K562 (cell line): ENCODE data around the gene AQP11. TPM values are rescaled to one million over a fixed set of nuclear protein-coding genes. Genes with fewer than 3 reads are reported as not detected.

Experiments used
- CUX1 ChIP-seq: fragments of 200-800 bp; sonication (Bioruptor generic); IDR thresholded peaks from 2 replicates; pipeline ENCODE4 v1.6.1; 2016; ENCODE audit warnings: missing genetic modification characterization, missing compliant biosample characterization
- MTA1 ChIP-seq: fragments of 450-650 bp; IDR thresholded peaks from 2 replicates; pipeline ENCODE4 v1.6.1; 2017; ENCODE audit warnings: borderline replicate concordance
- NFIC ChIP-seq: fragments of 450-650 bp; IDR thresholded peaks from 2 replicates; pipeline ENCODE4 v1.6.1; 2017; ENCODE audit warnings: mild to moderate bottlenecking, inconsistent platforms
- PHB ChIP-seq: fragments of 250-450 bp; sonication (Bioruptor Pico); IDR thresholded peaks from 2 replicates; pipeline ENCODE4 v1.5.0; 2021
- PPARD ChIP-seq: fragments of 250-450 bp; sonication (Bioruptor Pico); IDR thresholded peaks from 2 replicates; pipeline ENCODE4 v1.8.0; 2022; ENCODE audit warnings: inconsistent platforms, mild to moderate bottlenecking, moderate library complexity
- ZFX ChIP-seq: sonication (generic); formaldehyde crosslinking; IDR thresholded peaks from 2 replicates; pipeline ENCODE4 v1.8.0; 2022; ENCODE audit warnings: mild to moderate bottlenecking, missing genetic modification reagents, moderate library complexity
- ZNF436 ChIP-seq: fragments of 250-450, 450-650 bp; sonication (Bioruptor Pico); formaldehyde crosslinking; IDR thresholded peaks from 2 replicates; pipeline ENCODE4 v1.7.0; 2020; ENCODE audit warnings: mild to moderate bottlenecking
- ZNF507 ChIP-seq: conservative IDR thresholded peaks from 2 replicates; pipeline ENCODE4 v1.6.1; 2017; ENCODE audit warnings: missing genetic modification characterization, missing compliant biosample characterization
- polyA plus RNA-seq, 8 experiments: library from polyadenylated mRNA; depleted of rRNA in 4 of 8; stranded (reverse) in 5 of 8; unstranded in 3 of 8; fragments of >200 nt; fragmentation: Nextera tagmentation in 2 of 8; fragmentation: Illumina TruSeq in 1 of 8; extraction: Ambion mirVana in 2 of 8; extraction: Trizol in 1 of 8; gene quantifications; 2 replicates each; pipeline versions ENCODE4 v1.2.1 to v1.2.3, GENCODE V29; 2011 to 2014; ENCODE audit warnings: inconsistent platforms in 1 of 8, missing spikeins in 1 of 8
- total RNA-seq, 7 experiments: library from RNA; depleted of rRNA in 6 of 7; stranded (reverse); fragments of >200 nt in 6 of 7; fragmentation: Illumina TruSeq in 2 of 7; extraction: Trizol in 2 of 7; gene quantifications; 2 replicates each; pipeline versions ENCODE4 v1.2.1 to v1.2.3, GENCODE V29; 2011 to 2021; ENCODE audit warnings: low replicate concordance in 1 of 7
- TF ChIP-seq, protein P1 (sequence below): sonication (generic); formaldehyde crosslinking; IDR thresholded peaks from 2 replicates; pipeline ENCODE4 v1.5.0; 2020; ENCODE audit warnings: missing genetic modification reagents
- TF ChIP-seq, protein P2 (sequence below): fragments of 250-450 bp; sonication (Bioruptor Pico); IDR thresholded peaks from 2 replicates; pipeline ENCODE4 v1.4.0; 2020; ENCODE audit warnings: mild to moderate bottlenecking, moderate library complexity
- TF ChIP-seq, protein P3 (sequence below): fragments of 250-450 bp; sonication (Bioruptor Pico); IDR thresholded peaks from 2 replicates; pipeline ENCODE4 v1.4.0; 2020; ENCODE audit warnings: mild to moderate bottlenecking

Gene AQP11
- total and polyA plus RNA-seq, 9 of the 15 experiments (the other 6 are each of a cell fraction or from before 2014, with no cell fraction given), result 0.09 to 1.0 (median 0.36) TPM

- TF ChIP-seq, protein P1, sequence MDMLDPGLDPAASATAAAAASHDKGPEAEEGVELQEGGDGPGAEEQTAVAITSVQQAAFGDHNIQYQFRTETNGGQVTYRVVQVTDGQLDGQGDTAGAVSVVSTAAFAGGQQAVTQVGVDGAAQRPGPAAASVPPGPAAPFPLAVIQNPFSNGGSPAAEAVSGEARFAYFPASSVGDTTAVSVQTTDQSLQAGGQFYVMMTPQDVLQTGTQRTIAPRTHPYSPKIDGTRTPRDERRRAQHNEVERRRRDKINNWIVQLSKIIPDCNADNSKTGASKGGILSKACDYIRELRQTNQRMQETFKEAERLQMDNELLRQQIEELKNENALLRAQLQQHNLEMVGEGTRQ (CRISPR knock-in tag), result no peak
- TF ChIP-seq, protein P2, sequence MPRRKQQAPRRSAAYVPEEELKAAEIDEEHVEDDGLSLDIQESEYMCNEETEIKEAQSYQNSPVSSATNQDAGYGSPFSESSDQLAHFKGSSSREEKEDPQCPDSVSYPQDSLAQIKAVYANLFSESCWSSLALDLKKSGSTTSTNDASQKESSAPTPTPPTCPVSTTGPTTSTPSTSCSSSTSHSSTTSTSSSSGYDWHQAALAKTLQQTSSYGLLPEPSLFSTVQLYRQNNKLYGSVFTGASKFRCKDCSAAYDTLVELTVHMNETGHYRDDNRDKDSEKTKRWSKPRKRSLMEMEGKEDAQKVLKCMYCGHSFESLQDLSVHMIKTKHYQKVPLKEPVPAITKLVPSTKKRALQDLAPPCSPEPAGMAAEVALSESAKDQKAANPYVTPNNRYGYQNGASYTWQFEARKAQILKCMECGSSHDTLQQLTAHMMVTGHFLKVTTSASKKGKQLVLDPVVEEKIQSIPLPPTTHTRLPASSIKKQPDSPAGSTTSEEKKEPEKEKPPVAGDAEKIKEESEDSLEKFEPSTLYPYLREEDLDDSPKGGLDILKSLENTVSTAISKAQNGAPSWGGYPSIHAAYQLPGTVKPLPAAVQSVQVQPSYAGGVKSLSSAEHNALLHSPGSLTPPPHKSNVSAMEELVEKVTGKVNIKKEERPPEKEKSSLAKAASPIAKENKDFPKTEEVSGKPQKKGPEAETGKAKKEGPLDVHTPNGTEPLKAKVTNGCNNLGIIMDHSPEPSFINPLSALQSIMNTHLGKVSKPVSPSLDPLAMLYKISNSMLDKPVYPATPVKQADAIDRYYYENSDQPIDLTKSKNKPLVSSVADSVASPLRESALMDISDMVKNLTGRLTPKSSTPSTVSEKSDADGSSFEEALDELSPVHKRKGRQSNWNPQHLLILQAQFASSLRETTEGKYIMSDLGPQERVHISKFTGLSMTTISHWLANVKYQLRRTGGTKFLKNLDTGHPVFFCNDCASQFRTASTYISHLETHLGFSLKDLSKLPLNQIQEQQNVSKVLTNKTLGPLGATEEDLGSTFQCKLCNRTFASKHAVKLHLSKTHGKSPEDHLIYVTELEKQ (CRISPR knock-in tag), result no peak
- TF ChIP-seq NFIC, result peak; percentile 15; the same call in 1 of the 2 replicates
- TF ChIP-seq CUX1 (CRISPR knock-in tag), result 0 out of 2 replicates have a peak, but pooled peaks have one; percentile 35
- TF ChIP-seq MTA1, result no peak
- no peak for TF ChIP-seq ZNF507 (tag)
- no peak for TF ChIP-seq PPARD
- TF ChIP-seq ZNF436 (CRISPR knock-in tag), result no peak
- TF ChIP-seq PHB (CRISPR knock-in tag), result peak; percentile 88; the same call in 1 of the 2 replicates
- TF ChIP-seq ZFX (CRISPR knock-in tag), result peak; percentile 95
- TF ChIP-seq, protein P3, sequence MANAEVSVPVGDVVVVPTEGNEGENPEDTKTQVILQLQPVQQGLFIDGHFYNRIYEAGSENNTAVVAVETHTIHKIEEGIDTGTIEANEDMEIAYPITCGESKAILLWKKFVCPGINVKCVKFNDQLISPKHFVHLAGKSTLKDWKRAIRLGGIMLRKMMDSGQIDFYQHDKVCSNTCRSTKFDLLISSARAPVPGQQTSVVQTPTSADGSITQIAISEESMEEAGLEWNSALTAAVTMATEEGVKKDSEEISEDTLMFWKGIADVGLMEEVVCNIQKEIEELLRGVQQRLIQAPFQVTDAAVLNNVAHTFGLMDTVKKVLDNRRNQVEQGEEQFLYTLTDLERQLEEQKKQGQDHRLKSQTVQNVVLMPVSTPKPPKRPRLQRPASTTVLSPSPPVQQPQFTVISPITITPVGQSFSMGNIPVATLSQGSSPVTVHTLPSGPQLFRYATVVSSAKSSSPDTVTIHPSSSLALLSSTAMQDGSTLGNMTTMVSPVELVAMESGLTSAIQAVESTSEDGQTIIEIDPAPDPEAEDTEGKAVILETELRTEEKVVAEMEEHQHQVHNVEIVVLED (CRISPR knock-in tag), result 0 out of 2 replicates have a peak, but pooled peaks have one; percentile 19
Observed at GRCh38 chr11:77637345-77638165, 47.8 kb downstream of the AQP11 start, which contains the start of gene CLNS1A (continued).
